Neural cell (in vitro differentiated cells): ENCODE data around the gene GSTP1. TPM values are rescaled to one million over a fixed set of nuclear protein-coding genes. Genes with fewer than 3 reads are reported as not detected.

Source experiments
- H2AFZ ChIP-seq: fragments of 200-600, 300-800 bp; sonication (generic), shearing (Covaris generic); 2 replicates; pipeline ENCODE4 v1.6.0; 2014; ENCODE audit warnings: low read depth, mild to moderate bottlenecking, antibody characterized with exemption, low read length, moderate library complexity
- H3F3A ChIP-seq: fragments of 200-600 bp; shearing (Covaris generic); 2 replicates; pipeline ENCODE4 v1.6.1; 2016; ENCODE audit warnings: mild to moderate bottlenecking, moderate library complexity, mixed read lengths, antibody characterized with exemption, low read length; ENCODE audit not compliant: insufficient read depth, poor library complexity, severe bottlenecking
- H3K27ac ChIP-seq: fragments of 200-600, 300-800 bp; sonication (generic), shearing (Covaris generic); 2 replicates; pipeline ENCODE4 v1.5.1; 2014; ENCODE audit warnings: mild to moderate bottlenecking, low read length, moderate library complexity
- H3K27me3 ChIP-seq: fragments of 300-800, 200-600 bp; sonication (generic), shearing (Covaris generic); 2 replicates; pipeline ENCODE4 v1.6.0; 2014; ENCODE audit warnings: mild to moderate bottlenecking, low read depth, low read length, moderate library complexity; ENCODE audit not compliant: insufficient read depth
- H3K36me3 ChIP-seq: fragments of 300-800, 200-600 bp; sonication (generic), shearing (Covaris generic); 2 replicates; pipeline ENCODE4 v1.5.1; 2014; ENCODE audit warnings: mild to moderate bottlenecking, antibody characterized with exemption, low read length, moderate library complexity; ENCODE audit not compliant: insufficient read depth
- H3K4me2 ChIP-seq: fragments of 300-800, 200-600 bp; sonication (generic), shearing (Covaris generic); 2 replicates; pipeline ENCODE4 v1.6.0; 2014; ENCODE audit warnings: mild to moderate bottlenecking, low read length
- H3K4me3 ChIP-seq: fragments of 300-800, 200-600 bp; sonication (generic), shearing (Covaris generic); 2 replicates; pipeline ENCODE4 v1.5.1; 2014; ENCODE audit warnings: mild to moderate bottlenecking, low read length, moderate library complexity
- H3K79me2 ChIP-seq: fragments of 200-600 bp; shearing (Covaris generic); replicated peaks from 2 replicates; pipeline ENCODE4 v1.6.0; 2014; ENCODE audit warnings: mild to moderate bottlenecking, low read length, moderate library complexity; ENCODE audit not compliant: insufficient read depth
- H3K9ac ChIP-seq: fragments of 300-800, 200-600 bp; sonication (generic), shearing (Covaris generic); 2 replicates; pipeline ENCODE4 v1.6.1; 2016; ENCODE audit warnings: mild to moderate bottlenecking, low read length, mixed read lengths
- H3K9me2 ChIP-seq: fragments of 200-600 bp; shearing (Covaris generic); 2 replicates; pipeline ENCODE4 v1.6.1; 2016; ENCODE audit warnings: mild to moderate bottlenecking, low read length, mixed read lengths; ENCODE audit not compliant: insufficient read depth
- H3K9me3 ChIP-seq: fragments of 200-600, 300-800 bp; sonication (generic), shearing (Covaris generic); 2 replicates; pipeline ENCODE4 v1.6.1; 2016; ENCODE audit warnings: mild to moderate bottlenecking, mixed run types, low read length, moderate library complexity, mixed read lengths
- H4K20me1 ChIP-seq: fragments of 200-600 bp; shearing (Covaris generic); 2 replicates; pipeline ENCODE4 v1.6.1; 2016; ENCODE audit warnings: mild to moderate bottlenecking, mixed run types; ENCODE audit not compliant: insufficient read depth
- EP300 ChIP-seq: fragments of 450-650 bp; conservative IDR thresholded peaks from 2 replicates; pipeline ENCODE4 v1.6.1; 2014; ENCODE audit warnings: antibody characterized with exemption, mild to moderate bottlenecking, moderate library complexity; ENCODE audit not compliant: poor library complexity, severe bottlenecking
- EZH2 ChIP-seq: fragments of 200-600, 300-800 bp; shearing (Covaris generic), sonication (generic); IDR thresholded peaks from 2 replicates; pipeline ENCODE4 v1.6.1; 2014; ENCODE audit warnings: antibody characterized with exemption, low read length, borderline replicate concordance, mild to moderate bottlenecking; ENCODE audit not compliant: insufficient read depth, poor library complexity, severe bottlenecking
- MXI1 ChIP-seq: fragments of 450-650 bp; conservative IDR thresholded peaks from 2 replicates; pipeline ENCODE4 v1.6.1; 2014; ENCODE audit warnings: antibody characterized with exemption, mild to moderate bottlenecking; ENCODE audit not compliant: poor library complexity, severe bottlenecking
- POLR2AphosphoS5 ChIP-seq: IDR thresholded peaks from 2 replicates; pipeline ENCODE4 v1.6.1; 2012
- RAD21 ChIP-seq: fragments of 450-650 bp; conservative IDR thresholded peaks from 2 replicates; pipeline ENCODE4 v1.6.1; 2014; ENCODE audit warnings: antibody characterized with exemption, mild to moderate bottlenecking, moderate library complexity
- SMC3 ChIP-seq: fragments of 450-650 bp; conservative IDR thresholded peaks from 2 replicates; pipeline ENCODE4 v1.6.1; 2014; ENCODE audit warnings: antibody characterized with exemption, mild to moderate bottlenecking, moderate library complexity; ENCODE audit not compliant: poor library complexity
- TAF1 ChIP-seq: IDR thresholded peaks from 2 replicates; pipeline ENCODE4 v1.6.1; 2012; ENCODE audit warnings: low read depth
- polyA plus RNA-seq: library from polyadenylated mRNA; depleted of rRNA; stranded (reverse); fragments of >200 nt; gene quantifications from 2 replicates; pipeline ENCODE4 v1.2.3, GENCODE V29; 2014
- TF ChIP-seq, protein P1 (sequence below): fragments of 450-650 bp; IDR thresholded peaks from 2 replicates; pipeline ENCODE4 v1.5.1; 2014; ENCODE audit warnings: antibody characterized with exemption, mild to moderate bottlenecking, moderate library complexity; ENCODE audit not compliant: poor library complexity, severe bottlenecking
- TF ChIP-seq, protein P2 (sequence below): IDR thresholded peaks from 2 replicates; pipeline ENCODE4 v1.6.1; 2012; ENCODE audit warnings: borderline replicate concordance

Gene GSTP1
- polyA plus RNA-seq, 1 donor from 2014 or later: 94.6 TPM

DNA sequence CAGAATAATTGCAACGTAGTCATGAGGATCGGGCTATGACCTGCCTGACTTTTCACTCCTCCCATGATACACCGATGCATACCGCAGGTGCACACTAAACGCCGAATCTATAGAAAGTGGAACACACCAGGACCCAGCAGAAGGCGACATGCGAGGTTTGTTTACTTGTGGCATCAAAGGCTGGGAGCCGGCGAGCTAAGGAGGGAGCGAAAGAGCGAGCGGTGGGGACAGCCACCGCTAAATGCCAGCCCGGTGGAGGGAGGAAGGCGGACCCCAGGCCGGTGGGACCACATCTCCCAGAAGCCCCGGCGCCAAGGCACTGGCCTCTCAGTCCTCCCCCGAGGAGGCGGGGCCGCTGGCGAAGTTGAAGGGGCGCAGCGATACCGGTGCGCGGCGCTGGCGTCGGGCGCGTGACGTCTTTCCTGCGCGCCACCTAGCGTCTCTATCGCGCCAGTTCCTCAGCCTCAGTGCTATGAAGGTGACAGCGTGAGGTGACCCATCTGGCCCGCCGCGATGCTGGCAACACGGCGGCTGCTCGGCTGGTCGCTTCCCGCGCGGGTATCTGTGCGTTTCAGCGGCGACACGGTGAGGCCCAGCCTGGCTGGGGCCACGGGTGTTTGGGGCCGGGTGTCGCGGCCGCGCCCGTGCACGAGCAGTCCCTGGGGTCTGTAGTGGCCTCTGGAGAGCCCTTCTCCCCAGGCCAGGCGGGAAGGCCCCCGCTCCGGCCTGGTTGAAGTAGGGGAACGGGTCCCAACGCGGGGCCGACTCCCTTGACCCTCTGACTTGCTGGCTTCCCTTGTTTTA is 23.1 kb downstream of the GSTP1 start, which contains the start of gene NDUFV1:
NDUFV1 (plus strand) TSS at position 445 of the 804 bp plus-strand sequence; CDS start at position 514, 69 bp downstream.
- Histone ChIP-seq H3K27me3 (no peaks in the 10 kb centered on the region), H3K79me2 (peaks cover 6% of the 10 kb centered on the region), H3K4me3 (peak within 1 kb of the TSS; percentile 88), H3K9me2 (no peaks in the 10 kb centered on the region), H3K9me3 (no peaks in the 10 kb centered on the region), H3K9ac (peak within 1 kb of the TSS; percentile 86), H2AFZ (peak within 1 kb of the TSS; percentile 94), H4K20me1 (no peaks in the 10 kb centered on the region), H3K36me3 (no peaks in the 10 kb centered on the region), H3K27ac (peak within 1 kb of the TSS; percentile 61), H3F3A (no peaks in the 10 kb centered on the region), H3K4me2 (peak within 1 kb of the TSS; percentile 89)
- TF ChIP-seq POLR2AphosphoS5 (peak; percentile 96), SMC3 (peak; percentile 71), EZH2 (no peak), MXI1 (peak; percentile 94), TAF1 (no peak), EP300 (peak; percentile 76), RAD21 (peak; percentile 59)
- TF ChIP-seq, protein P1, sequence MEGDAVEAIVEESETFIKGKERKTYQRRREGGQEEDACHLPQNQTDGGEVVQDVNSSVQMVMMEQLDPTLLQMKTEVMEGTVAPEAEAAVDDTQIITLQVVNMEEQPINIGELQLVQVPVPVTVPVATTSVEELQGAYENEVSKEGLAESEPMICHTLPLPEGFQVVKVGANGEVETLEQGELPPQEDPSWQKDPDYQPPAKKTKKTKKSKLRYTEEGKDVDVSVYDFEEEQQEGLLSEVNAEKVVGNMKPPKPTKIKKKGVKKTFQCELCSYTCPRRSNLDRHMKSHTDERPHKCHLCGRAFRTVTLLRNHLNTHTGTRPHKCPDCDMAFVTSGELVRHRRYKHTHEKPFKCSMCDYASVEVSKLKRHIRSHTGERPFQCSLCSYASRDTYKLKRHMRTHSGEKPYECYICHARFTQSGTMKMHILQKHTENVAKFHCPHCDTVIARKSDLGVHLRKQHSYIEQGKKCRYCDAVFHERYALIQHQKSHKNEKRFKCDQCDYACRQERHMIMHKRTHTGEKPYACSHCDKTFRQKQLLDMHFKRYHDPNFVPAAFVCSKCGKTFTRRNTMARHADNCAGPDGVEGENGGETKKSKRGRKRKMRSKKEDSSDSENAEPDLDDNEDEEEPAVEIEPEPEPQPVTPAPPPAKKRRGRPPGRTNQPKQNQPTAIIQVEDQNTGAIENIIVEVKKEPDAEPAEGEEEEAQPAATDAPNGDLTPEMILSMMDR: peak; percentile 82
- TF ChIP-seq, protein P2, sequence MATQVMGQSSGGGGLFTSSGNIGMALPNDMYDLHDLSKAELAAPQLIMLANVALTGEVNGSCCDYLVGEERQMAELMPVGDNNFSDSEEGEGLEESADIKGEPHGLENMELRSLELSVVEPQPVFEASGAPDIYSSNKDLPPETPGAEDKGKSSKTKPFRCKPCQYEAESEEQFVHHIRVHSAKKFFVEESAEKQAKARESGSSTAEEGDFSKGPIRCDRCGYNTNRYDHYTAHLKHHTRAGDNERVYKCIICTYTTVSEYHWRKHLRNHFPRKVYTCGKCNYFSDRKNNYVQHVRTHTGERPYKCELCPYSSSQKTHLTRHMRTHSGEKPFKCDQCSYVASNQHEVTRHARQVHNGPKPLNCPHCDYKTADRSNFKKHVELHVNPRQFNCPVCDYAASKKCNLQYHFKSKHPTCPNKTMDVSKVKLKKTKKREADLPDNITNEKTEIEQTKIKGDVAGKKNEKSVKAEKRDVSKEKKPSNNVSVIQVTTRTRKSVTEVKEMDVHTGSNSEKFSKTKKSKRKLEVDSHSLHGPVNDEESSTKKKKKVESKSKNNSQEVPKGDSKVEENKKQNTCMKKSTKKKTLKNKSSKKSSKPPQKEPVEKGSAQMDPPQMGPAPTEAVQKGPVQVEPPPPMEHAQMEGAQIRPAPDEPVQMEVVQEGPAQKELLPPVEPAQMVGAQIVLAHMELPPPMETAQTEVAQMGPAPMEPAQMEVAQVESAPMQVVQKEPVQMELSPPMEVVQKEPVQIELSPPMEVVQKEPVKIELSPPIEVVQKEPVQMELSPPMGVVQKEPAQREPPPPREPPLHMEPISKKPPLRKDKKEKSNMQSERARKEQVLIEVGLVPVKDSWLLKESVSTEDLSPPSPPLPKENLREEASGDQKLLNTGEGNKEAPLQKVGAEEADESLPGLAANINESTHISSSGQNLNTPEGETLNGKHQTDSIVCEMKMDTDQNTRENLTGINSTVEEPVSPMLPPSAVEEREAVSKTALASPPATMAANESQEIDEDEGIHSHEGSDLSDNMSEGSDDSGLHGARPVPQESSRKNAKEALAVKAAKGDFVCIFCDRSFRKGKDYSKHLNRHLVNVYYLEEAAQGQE: peak; percentile 60

GRCh38 chr11:67607507-67607906 is 23.9 kb downstream of the GSTP1 start:
- Histone ChIP-seq H3K27ac (peak overlapping the region; percentile 61), H3K9me2 (no peaks in the 10 kb centered on the region), H2AFZ (no peak overlapping the region), H3K4me2 (peak overlapping the region; percentile 89), H3K36me3 (no peaks in the 10 kb centered on the region), H3K79me2 (peaks cover 6% of the 10 kb centered on the region), H3K9ac (peak overlapping the region; percentile 86), H3K9me3 (no peaks in the 10 kb centered on the region), H4K20me1 (no peaks in the 10 kb centered on the region), H3F3A (no peaks in the 10 kb centered on the region), H3K4me3 (peak overlapping the region; percentile 88), H3K27me3 (no peaks in the 10 kb centered on the region)
- TF ChIP-seq EP300 (no peak), EZH2 (no peak), MXI1 (no peak), RAD21 (no peak), POLR2AphosphoS5 (no peak), TAF1 (no peak), SMC3 (no peak)
- TF ChIP-seq, protein P1: no peak
- TF ChIP-seq, protein P2: no peak
